Smooth muscle cell (in vitro differentiated cells): Measurements from ENCODE around the gene ATP2A1. TPM values are rescaled to one million over a fixed set of nuclear protein-coding genes. Genes with fewer than 3 reads are reported as not detected.

Experiments
- DNase-seq: peaks from one replicate; lab custom pipeline; 2025; ENCODE audit not compliant: unreplicated experiment; lab: John Stamatoyannopoulos, UW
- H2AFZ ChIP-seq: fragments of 200-600 bp; sonication (generic); 2 replicates; pipeline ENCODE4 v1.6.0; 2016; ENCODE audit warnings: antibody characterized with exemption, low read depth, mild to moderate bottlenecking
- H3F3A ChIP-seq: fragments of 200-600 bp; sonication (generic); 2 replicates; pipeline ENCODE4 v1.6.0; 2017; ENCODE audit warnings: antibody characterized with exemption, low read depth
- H3K27ac ChIP-seq: fragments of 200-600 bp; sonication (generic); 2 replicates; pipeline ENCODE4 v1.5.1; 2016; ENCODE audit warnings: low read depth, mild to moderate bottlenecking
- H3K27me3 ChIP-seq: fragments of 200-600 bp; sonication (generic); 2 replicates; pipeline ENCODE4 v1.6.1; 2016; ENCODE audit warnings: low read depth, mild to moderate bottlenecking
- H3K36me3 ChIP-seq: fragments of 200-600 bp; sonication (generic); 2 replicates; pipeline ENCODE4 v1.5.1; 2016; ENCODE audit warnings: low read depth
- H3K4me1 ChIP-seq: fragments of 200-600 bp; sonication (generic); 2 replicates; pipeline ENCODE4 v1.5.1; 2016; ENCODE audit warnings: low read depth
- H3K4me2 ChIP-seq: fragments of 200-600 bp; sonication (generic); 2 replicates; pipeline ENCODE4 v1.6.0; 2016; ENCODE audit warnings: mild to moderate bottlenecking
- H3K4me3 ChIP-seq: fragments of 200-600 bp; sonication (generic); 2 replicates; pipeline ENCODE4 v1.5.1; 2016; ENCODE audit warnings: mild to moderate bottlenecking
- H3K79me2 ChIP-seq: fragments of 200-600 bp; sonication (generic); 2 replicates; pipeline ENCODE4 v1.6.0; 2016; ENCODE audit warnings: low read depth, mild to moderate bottlenecking
- H3K9ac ChIP-seq: fragments of 200-600 bp; sonication (generic); 2 replicates; pipeline ENCODE4 v1.6.0; 2016; ENCODE audit warnings: low read depth
- H3K9me3 ChIP-seq: fragments of 200-600 bp; sonication (generic); replicated peaks from 2 replicates; pipeline ENCODE4 v1.5.1; 2016; ENCODE audit warnings: low read depth
- H4K20me1 ChIP-seq: fragments of 200-600 bp; sonication (generic); 2 replicates; pipeline ENCODE4 v1.6.0; 2016; ENCODE audit warnings: low read depth
- CTCF ChIP-seq: fragments of 200-600 bp; sonication (generic); IDR thresholded peaks from 2 replicates; pipeline ENCODE4 v1.5.1; 2017; ENCODE audit warnings: borderline replicate concordance, mild to moderate bottlenecking, antibody characterized with exemption; ENCODE audit not compliant: insufficient read depth, poor library complexity, severe bottlenecking
- WGBS: methylation state at CpG from one replicate; pipeline ENCODE4 v1.1.7; 2016; ENCODE audit warnings: low lambda C conversion rate; 5-methylcytosine and 5-hydroxymethylcytosine counted together
- polyA plus RNA-seq: library from polyadenylated mRNA; unstranded; fragments of >200 nt; fragmentation: Nextera tagmentation; extraction: Ambion mirVana; gene quantifications from 2 replicates; pipeline ENCODE4 v1.2.1, GENCODE V29; 2016
- total RNA-seq: library from RNA; depleted of rRNA; stranded (reverse); fragments of >200 nt; gene quantifications from 2 replicates; pipeline ENCODE4 v1.2.3, GENCODE V29; 2014

The ATP2A1 gene
- total and polyA plus RNA-seq, 2 experiments from 2014 or later: 0.09 to 1.2 TPM

- no peak overlapping the region for H3K9ac ChIP-seq
- H3K27me3 ChIP-seq: no peaks in the 10 kb centered on the region
- H3K79me2 ChIP-seq: no peaks in the 10 kb centered on the region
- H3K4me3 ChIP-seq: no peak overlapping the region
- no peaks in the 10 kb centered on the region for H3K36me3 ChIP-seq
- no peaks in the 10 kb centered on the region for H3K4me1 ChIP-seq
- H4K20me1 ChIP-seq: no peaks in the 10 kb centered on the region
- DNase-seq: no peak
- H2AFZ ChIP-seq: no peak overlapping the region
- 93% methylated on average over 16 of the region's 16 CpGs for WGBS
- no peaks in the 10 kb centered on the region for H3K9me3 ChIP-seq
- H3F3A ChIP-seq: no peaks in the 10 kb centered on the region
- H3K4me2 ChIP-seq: no peak overlapping the region
- no peak for TF ChIP-seq CTCF
- H3K27ac ChIP-seq: no peak overlapping the region
These were observed 26.5 kb downstream of the ATP2A1 start for GRCh38 chr16:28904828-28905227.

GRCh38 chr16:28905229-28905754, 27.0 kb downstream of the ATP2A1 start:
- Histone ChIP-seq H3K36me3 (no peaks in the 10 kb centered on the region), H3K27me3 (no peaks in the 10 kb centered on the region), H3F3A (no peaks in the 10 kb centered on the region), H3K79me2 (no peaks in the 10 kb centered on the region), H4K20me1 (no peaks in the 10 kb centered on the region), H3K9me3 (no peaks in the 10 kb centered on the region), H2AFZ (no peak overlapping the region), H3K9ac (no peak overlapping the region), H3K27ac (no peak overlapping the region), H3K4me3 (no peak overlapping the region), H3K4me1 (no peaks in the 10 kb centered on the region), H3K4me2 (no peak overlapping the region)
- no peak for DNase-seq
- WGBS: 98% methylated on average over 9 of the region's 9 CpGs
- no peak for TF ChIP-seq CTCF

GRCh38 chr16:28905800-28906372, 27.6 kb downstream of the ATP2A1 start:
- no peak overlapping the region for H3K27ac ChIP-seq
- H4K20me1 ChIP-seq: no peaks in the 10 kb centered on the region
- no peaks in the 10 kb centered on the region for H3K4me1 ChIP-seq
- no peak overlapping the region for H3K4me3 ChIP-seq
- 92% methylated on average over 19 of the region's 24 CpGs for WGBS
- H2AFZ ChIP-seq: no peak overlapping the region
- no peak overlapping the region for H3K4me2 ChIP-seq
- DNase-seq: no peak
- no peaks in the 10 kb centered on the region for H3F3A ChIP-seq
- no peaks in the 10 kb centered on the region for H3K9me3 ChIP-seq
- no peak for TF ChIP-seq CTCF
- no peaks in the 10 kb centered on the region for H3K36me3 ChIP-seq
- no peaks in the 10 kb centered on the region for H3K27me3 ChIP-seq
- no peak overlapping the region for H3K9ac ChIP-seq
- no peaks in the 10 kb centered on the region for H3K79me2 ChIP-seq
